NB4 (cell line): ENCODE data around the gene F2RL1.
"Not testable (repeated sequence)": the region's sequence is repeated elsewhere in the genome, so short reads cannot be mapped to it uniquely, and the experiment has no call there.

ENCODE experiments used
- DNase-seq: peaks from one replicate; pipeline ENCODE4 v3.0.0; 2010; ENCODE audit warnings: low read depth
- H3K4me3 ChIP-seq: one replicate; pipeline ENCODE4 v1.5.1; 2011; ENCODE audit warnings: mild to moderate bottlenecking, low read depth, low read length, moderate library complexity
- MAX ChIP-seq: IDR thresholded peaks from 2 replicates; pipeline ENCODE4 v1.6.1; 2011; ENCODE audit warnings: low read depth, low read length
- MYC ChIP-seq: IDR thresholded peaks from 2 replicates; pipeline ENCODE4 v1.6.1; 2011; ENCODE audit warnings: low read depth, low read length
- POLR2A ChIP-seq: IDR thresholded peaks from 2 replicates; pipeline ENCODE4 v1.6.1; 2011; ENCODE audit warnings: mild to moderate bottlenecking; ENCODE audit not compliant: insufficient read length; ENCODE audit errors: extremely low read depth
- TF ChIP-seq, protein P1 (sequence below): IDR thresholded peaks from one replicate; pipeline ENCODE4 v1.5.1; 2012; ENCODE audit warnings: low read depth, low read length

F2RL1 gene

DNA sequence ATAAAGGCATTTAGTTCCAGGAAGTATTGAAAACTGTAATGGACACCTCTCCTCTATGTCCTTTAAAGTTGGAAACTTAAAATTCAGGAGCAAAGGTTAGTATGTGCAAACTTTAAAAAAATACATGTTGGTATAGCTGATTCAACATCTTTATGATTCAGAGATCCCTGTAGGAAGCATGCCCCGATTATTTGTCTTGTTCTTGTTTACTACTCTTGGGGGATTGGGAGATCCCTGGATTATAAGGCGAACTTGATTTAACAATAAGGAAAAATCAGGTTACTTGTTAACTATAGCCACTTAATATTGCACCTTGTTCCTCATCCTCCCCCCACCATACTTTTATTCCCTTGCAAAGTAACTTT is 1.7 kb downstream of the F2RL1 start:
- DNase-seq = no peak
- TF ChIP-seq POLR2A (no peak), MYC (no peak), MAX (no peak)
- TF ChIP-seq, protein P1, sequence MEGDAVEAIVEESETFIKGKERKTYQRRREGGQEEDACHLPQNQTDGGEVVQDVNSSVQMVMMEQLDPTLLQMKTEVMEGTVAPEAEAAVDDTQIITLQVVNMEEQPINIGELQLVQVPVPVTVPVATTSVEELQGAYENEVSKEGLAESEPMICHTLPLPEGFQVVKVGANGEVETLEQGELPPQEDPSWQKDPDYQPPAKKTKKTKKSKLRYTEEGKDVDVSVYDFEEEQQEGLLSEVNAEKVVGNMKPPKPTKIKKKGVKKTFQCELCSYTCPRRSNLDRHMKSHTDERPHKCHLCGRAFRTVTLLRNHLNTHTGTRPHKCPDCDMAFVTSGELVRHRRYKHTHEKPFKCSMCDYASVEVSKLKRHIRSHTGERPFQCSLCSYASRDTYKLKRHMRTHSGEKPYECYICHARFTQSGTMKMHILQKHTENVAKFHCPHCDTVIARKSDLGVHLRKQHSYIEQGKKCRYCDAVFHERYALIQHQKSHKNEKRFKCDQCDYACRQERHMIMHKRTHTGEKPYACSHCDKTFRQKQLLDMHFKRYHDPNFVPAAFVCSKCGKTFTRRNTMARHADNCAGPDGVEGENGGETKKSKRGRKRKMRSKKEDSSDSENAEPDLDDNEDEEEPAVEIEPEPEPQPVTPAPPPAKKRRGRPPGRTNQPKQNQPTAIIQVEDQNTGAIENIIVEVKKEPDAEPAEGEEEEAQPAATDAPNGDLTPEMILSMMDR = no peak
- H3K4me3 ChIP-seq = no peak overlapping the region

DNA sequence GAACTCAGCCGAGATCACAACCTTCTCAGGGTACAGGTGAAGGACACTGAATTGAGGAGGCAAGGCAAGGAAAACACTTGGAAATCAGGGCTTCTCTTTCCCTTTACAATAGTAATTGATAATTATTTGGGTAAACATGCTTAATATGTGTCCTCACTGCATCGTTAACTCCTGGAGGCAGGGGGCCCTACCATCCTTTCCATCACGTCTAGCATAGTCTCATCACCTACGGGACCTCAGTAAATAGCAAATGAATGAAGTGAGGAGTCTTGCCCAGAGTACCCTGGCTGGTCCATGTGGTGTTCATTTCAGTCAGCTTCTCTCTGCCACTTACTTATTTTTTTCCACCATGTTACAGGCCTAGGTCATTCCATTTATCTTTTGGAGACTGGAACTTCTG is 2.3 kb downstream of the F2RL1 start:
- no peak for DNase-seq
- TF ChIP-seq, protein P1 = no peak
- no peak for TF ChIP-seq POLR2A
- TF ChIP-seq MAX = no peak
- TF ChIP-seq MYC = no peak
- H3K4me3 ChIP-seq = no peak overlapping the region

GRCh38 chr5:76822105-76822731 is 3.4 kb downstream of the F2RL1 start:
- not testable (repeated sequence) for H3K4me3 ChIP-seq, DNase-seq

DNA sequence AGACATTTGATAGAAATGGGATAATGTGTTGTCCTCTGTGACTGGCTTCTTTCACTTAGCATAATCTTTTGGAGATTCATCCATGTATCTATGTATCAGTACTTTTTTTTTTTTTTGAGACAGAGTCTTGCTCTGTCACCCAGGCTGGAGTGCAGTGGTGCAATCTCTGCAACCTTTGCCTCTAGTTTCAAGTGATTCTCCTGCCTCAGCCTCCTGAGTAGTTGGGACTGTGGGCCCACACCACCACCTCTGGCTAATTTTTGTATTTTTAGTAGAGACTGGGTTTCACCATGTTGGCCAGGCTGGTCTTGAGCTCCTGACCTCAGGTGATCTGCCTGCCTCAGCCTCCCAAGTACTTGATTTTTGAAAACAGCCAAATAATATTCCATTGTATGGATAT is 7.6 kb downstream of the F2RL1 start:
- DNase-seq, H3K4me3 ChIP-seq: not testable (repeated sequence)

DNA sequence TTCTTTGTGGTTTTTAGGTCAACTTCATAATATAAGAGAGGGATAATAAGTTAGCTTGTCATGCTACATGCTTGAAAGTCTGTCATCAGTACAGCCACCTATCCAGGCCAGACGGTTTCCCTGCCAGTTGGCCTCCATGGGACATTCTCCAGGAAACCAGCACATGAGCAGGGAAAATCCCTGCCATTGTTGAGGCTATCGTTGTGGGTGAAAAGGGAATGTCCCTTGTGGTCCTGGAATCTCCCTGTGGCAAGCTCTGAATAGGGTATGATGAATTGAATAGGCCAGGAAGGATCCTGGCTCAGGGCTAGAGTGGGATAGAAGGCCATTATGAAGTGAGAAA is 12.3 kb downstream of the F2RL1 start:
- H3K4me3 ChIP-seq = no peak overlapping the region
- TF ChIP-seq POLR2A = no peak
- TF ChIP-seq, protein P1 = no peak
- no peak for TF ChIP-seq MYC
- TF ChIP-seq MAX = no peak
- DNase-seq = no peak

DNA sequence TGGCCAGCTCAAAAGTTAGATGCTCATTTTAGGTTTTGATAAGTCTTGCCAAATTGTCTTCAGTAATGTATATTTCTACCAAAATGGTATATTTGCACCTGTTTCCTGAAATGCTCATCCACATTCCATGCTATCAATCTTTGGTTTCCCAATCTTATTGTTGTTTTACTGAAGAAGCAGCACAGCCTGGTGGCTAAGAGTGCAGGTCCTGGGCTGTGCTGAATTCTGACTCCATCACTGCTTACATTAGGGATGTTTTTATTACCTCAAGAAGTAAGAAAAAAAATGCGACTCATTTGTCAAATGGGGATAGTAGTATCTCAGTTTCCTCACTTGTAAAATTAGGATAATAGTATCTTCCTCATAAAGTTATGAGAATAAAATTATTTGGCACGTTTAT is 17.4 kb downstream of the F2RL1 start:
- no peak for DNase-seq
- TF ChIP-seq MAX (no peak), POLR2A (no peak), MYC (no peak)
- TF ChIP-seq, protein P1 = no peak
- H3K4me3 ChIP-seq = no peak overlapping the region

GRCh38 chr5:76836585-76836984 is 17.8 kb downstream of the F2RL1 start:
- no peak overlapping the region for H3K4me3 ChIP-seq
- DNase-seq = no peak
- TF ChIP-seq MYC (no peak), POLR2A (no peak), MAX (no peak)
- TF ChIP-seq, protein P1 = no peak
